ENCODE measurements around the gene RELN.
"Not testable (repeated sequence)": the region's sequence is repeated elsewhere in the genome, so short reads cannot be mapped to it uniquely, and the experiment has no call there.

RELN gene

GRCh38 chr7:103989200-103989784 lies at the start of gene RELN:
Gene RELN (minus strand): TSS chr7:103989658. CDS start chr7:103989356, 302 bp downstream.
- no peak for DNase-seq

DNA sequence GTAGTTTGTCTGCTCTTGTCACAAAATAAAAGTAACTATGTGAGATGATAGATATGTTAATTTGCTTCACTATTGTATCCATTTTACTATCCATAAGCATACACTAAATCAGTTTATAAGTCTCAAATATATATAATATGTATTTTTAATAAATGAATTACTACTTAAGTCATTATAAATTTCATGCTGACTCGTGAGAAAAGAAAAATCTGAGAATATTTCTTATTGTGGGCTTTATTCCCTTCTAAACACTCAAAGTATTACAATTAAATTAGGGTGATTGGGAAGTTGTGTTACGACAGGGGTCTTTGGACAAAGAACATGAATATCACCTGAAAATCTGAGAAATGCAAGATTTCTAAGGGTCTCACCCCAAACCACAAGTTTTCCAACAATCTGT lies 48.7 kb upstream of the RELN start:
- DNase-seq: no peak

GRCh38 chr7:104036889-104037288 lies 47.4 kb upstream of the RELN start:
- not testable (repeated sequence) for DNase-seq

DNA sequence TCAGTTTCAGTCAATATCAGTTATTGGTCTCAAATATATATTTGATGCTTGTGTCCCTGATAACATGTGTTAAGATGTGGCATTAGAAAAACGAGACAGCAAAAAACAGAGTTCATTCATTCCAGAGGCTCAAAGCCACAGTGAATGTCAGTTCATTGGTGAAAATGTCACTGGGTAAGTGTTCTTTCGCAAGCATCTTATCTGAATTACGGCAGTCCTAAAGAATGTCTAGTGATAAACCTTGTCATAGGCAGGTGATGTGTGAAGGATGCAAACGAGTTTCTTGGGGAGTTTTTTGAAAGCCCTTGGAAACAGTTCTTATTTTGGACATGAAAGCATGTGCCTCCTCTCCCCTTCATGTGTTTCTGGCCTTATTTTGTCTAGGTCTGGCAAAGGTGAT lies 45.9 kb upstream of the RELN start:
- DNase-seq: no peak

GRCh38 chr7:104034679-104035078 lies 45.2 kb upstream of the RELN start:
- DNase-seq: no peak

- DNase-seq: no peak
These were observed 44.4 kb upstream of the RELN start for GRCh38 chr7:104033837-104034236.

GRCh38 chr7:104032486-104032885 lies 43.0 kb upstream of the RELN start:
- no peak for DNase-seq

- no peak for DNase-seq
These were observed 40.3 kb upstream of the RELN start for GRCh38 chr7:104029765-104030164.

- no peak for DNase-seq
These were observed 35.2 kb upstream of the RELN start for GRCh38 chr7:104024632-104025031.

- DNase-seq: no peak
These were observed 33.6 kb upstream of the RELN start for GRCh38 chr7:104023100-104023499.

DNA sequence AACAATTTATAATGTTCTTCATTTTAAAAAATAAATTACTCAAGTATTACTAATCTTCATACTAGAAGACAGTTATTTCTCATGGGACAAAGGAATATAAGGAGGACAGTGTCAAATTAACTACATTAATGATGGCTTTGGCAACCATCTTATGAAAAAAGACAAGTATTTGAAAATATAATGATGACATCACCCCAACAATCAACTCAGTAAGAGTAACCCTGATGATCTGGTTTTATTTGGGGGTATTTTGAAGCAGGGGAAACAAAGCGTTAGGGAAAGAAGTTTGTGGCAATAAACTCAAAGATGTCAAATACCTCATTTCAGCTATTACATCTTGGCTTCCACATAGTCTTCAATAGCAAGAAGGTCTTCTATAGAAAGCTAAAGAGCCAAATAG lies 29.0 kb upstream of the RELN start:
- no peak for DNase-seq

GRCh38 chr7:104017001-104017400 lies 27.5 kb upstream of the RELN start:
- DNase-seq: no peak

GRCh38 chr7:104012835-104013234 lies 23.4 kb upstream of the RELN start:
- DNase-seq: no peak

GRCh38 chr7:104011829-104012228 lies 22.4 kb upstream of the RELN start:
- DNase-seq: no peak

- DNase-seq: no peak
These were observed 20.8 kb upstream of the RELN start for GRCh38 chr7:104010052-104010909.

GRCh38 chr7:104008107-104008506 lies 18.6 kb upstream of the RELN start:
- DNase-seq: no peak

DNA sequence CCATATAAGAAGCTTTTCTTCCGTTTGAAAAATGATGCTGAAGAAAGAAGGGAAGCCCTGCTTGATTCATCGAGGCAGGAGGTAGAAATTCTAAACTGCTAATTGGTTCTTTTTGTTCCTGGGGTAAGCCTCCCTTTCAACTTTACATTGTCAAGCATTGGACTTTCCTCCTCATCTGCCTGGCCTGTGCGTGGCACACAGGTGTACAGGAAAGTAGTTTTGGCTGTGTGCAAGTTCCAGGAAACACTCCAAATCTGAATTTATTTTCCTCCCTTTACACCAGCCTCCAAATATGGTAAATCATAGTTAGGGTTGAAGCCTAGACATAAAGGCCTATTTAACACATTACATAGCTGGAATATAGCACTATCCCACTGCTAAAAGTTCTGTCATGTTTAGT lies 18.2 kb upstream of the RELN start:
- no peak for DNase-seq

DNA sequence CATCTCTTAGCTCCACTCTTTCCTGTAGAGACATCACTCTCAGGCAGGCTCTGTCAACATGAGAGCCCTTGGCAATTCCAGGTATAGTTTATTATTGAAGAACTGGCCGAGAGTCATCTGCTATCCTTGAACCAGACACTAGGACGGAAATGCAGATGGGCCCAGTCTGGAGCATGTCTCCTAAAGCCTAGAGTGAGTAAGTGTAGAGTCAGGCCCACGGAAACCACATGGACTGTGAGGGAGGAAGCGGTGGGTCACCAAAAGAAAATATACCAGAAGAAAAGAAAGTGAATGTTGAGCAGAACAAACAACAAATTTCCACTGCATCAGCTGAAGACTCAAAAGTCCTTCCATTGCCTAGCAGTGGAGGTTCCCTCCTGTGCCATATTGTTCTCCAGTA lies 15.7 kb upstream of the RELN start:
- DNase-seq: no peak

GRCh38 chr7:103996639-103997038 lies 7.2 kb upstream of the RELN start:
- DNase-seq: no peak

DNA sequence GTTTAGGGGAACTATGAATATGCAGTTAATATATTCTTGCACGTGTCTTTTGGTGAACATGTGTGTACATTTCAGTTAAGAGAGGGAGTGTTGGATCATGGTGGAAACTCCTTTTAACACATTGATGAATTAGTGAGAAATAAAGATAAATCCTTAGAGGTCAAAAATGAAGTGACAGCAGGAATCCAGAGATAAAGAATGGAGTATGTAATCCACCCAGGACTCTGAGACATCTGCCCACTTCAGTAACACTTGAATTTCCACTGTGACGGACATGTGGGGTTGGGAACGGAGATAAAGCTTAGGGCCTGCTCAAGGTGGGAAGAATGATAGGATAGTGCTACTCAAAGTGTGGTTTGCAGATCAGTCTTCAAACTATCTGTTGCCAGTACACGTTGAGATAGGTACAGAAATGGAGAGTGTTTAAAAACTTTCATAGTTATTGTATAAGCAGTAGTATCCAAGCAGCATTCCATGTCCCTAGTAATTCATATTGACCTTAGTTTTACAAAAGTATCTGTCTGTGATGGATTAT lies 6.6 kb upstream of the RELN start:
- no peak for DNase-seq

- DNase-seq: no peak
These were observed 6.1 kb upstream of the RELN start for GRCh38 chr7:103995554-103995953.

- no peak for DNase-seq
These were observed 4.1 kb upstream of the RELN start for GRCh38 chr7:103993551-103993950.

DNA sequence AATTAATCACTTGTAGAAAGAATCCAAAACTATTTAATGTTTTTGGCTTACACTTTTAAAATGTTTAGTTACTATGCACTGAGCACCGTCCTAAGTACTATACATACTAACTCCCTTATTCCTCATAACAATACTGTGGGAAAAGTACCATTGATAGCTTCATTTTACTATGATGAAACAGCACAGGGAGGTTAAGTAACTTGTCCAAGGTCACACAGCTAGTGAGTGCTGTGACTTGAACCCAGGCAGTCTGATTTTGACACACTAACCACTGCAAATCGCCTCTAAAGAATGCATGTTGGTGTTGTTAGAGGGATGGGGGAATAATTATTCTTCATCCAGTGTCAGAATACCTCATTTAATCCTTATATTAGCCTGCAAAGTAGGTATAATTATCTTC lies 1.9 kb upstream of the RELN start:
- no peak for DNase-seq

GRCh38 chr7:103990991-103991390 lies 1.5 kb upstream of the RELN start:
- DNase-seq: no peak

Measured in CD4-positive, alpha-beta T cell treated with Interleukin-15 for 1 hour (primary cell).